OCI-LY3 (cell line): ENCODE data around the gene PUDP.

Experiments used
- EZH2phosphoT487 ChIP-seq: fragments of 200-600 bp; shearing (Covaris generic); IDR thresholded peaks from 2 replicates; pipeline ENCODE4 v1.6.1; 2018; ENCODE audit warnings: antibody characterized with exemption, mixed run types, low read depth
- TF ChIP-seq, protein P1 (sequence below): fragments of 200-600, 300-600 bp; sonication (generic); IDR thresholded peaks from 2 replicates; pipeline ENCODE4 v1.5.1; 2014; ENCODE audit warnings: antibody characterized with exemption, low read length, low read depth

DNA sequence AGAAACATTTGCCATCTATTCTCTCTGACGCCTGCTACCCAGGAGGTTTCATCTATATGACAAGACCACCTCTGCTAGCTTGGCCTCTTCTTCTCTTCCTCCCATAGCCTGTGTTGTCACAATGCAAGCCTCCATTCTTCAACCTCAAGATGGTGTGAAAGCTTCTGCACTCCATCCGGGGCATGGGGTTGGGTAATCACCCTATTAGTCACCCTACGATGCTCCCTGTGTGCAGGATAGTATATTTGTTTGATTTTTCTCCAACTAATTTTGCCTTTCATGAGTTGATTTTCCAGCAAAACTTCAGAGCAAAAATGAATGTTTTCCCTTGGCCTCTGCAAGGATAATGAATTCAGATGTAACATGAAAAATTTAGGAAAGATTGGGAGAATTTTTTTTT is 128.4 kb downstream of the PUDP start:
- TF ChIP-seq, protein P1, sequence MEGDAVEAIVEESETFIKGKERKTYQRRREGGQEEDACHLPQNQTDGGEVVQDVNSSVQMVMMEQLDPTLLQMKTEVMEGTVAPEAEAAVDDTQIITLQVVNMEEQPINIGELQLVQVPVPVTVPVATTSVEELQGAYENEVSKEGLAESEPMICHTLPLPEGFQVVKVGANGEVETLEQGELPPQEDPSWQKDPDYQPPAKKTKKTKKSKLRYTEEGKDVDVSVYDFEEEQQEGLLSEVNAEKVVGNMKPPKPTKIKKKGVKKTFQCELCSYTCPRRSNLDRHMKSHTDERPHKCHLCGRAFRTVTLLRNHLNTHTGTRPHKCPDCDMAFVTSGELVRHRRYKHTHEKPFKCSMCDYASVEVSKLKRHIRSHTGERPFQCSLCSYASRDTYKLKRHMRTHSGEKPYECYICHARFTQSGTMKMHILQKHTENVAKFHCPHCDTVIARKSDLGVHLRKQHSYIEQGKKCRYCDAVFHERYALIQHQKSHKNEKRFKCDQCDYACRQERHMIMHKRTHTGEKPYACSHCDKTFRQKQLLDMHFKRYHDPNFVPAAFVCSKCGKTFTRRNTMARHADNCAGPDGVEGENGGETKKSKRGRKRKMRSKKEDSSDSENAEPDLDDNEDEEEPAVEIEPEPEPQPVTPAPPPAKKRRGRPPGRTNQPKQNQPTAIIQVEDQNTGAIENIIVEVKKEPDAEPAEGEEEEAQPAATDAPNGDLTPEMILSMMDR: no peak
- TF ChIP-seq EZH2phosphoT487: no peak
